ENCODE data around the gene CLDN1.
"Not testable (repeated sequence)": the region's sequence is repeated elsewhere in the genome, so short reads cannot be mapped to it uniquely, and the experiment has no call there.

The CLDN1 gene

DNA sequence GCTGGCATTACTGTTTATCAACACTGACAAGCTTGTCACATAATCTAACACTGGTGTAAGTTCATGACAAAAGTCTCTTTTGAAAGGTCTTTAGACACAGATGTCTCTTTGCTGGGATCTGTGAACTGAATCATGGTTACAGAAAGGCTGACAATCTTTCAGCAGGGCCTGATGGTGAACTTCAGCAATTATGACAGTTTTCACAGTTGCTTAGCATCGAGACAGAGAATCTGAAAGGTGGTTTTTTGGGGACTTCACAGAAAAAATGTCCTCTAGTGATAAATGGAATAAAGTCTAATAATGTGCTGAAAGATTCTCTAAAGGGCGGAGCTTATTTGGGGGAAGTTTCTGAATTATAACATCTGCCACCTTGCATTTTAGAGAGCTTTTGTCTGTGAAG, 32.3 kb downstream of the CLDN1 start:
- DNase-seq = no peak

DNA sequence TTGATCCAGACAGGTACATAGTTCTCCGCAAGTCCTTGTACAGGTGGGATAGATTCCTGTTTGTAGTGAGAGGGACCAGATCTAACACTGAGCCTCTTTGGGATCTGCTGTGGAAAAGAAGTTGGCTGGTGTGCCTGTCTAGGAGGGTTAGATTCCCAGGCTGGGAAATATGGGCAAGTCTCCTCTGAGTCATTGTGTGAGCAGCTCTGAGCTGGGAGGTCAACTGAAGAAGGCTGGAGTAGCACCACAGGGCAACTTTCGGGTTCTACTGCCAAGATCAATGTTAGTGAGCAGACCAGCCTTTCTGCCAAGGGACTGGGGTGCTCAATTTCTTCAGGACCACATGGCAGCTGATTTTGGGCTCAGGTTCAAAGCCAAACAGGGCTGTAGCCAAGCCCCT, 33.4 kb downstream of the CLDN1 start:
- no peak for DNase-seq

DNA sequence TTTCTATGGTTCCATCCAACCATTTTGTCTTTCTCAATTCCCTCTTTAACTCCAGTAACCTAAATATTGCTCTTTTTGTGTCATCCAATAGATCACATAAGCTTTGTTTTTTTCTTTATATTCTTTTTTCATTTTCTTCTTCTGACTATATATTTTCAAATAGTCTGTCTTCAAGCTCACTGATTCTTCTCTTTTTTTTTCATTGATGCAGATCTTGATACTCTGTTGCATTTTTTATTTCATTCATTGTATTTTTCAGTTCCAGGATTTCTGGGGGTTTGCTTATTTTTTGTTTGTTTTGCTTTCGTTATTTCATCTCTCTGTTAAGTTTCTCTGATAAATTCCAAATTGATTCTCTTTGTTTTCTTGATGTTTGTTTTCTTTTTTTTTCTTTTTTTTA, 36.2 kb downstream of the CLDN1 start:
- DNase-seq = no peak

DNA sequence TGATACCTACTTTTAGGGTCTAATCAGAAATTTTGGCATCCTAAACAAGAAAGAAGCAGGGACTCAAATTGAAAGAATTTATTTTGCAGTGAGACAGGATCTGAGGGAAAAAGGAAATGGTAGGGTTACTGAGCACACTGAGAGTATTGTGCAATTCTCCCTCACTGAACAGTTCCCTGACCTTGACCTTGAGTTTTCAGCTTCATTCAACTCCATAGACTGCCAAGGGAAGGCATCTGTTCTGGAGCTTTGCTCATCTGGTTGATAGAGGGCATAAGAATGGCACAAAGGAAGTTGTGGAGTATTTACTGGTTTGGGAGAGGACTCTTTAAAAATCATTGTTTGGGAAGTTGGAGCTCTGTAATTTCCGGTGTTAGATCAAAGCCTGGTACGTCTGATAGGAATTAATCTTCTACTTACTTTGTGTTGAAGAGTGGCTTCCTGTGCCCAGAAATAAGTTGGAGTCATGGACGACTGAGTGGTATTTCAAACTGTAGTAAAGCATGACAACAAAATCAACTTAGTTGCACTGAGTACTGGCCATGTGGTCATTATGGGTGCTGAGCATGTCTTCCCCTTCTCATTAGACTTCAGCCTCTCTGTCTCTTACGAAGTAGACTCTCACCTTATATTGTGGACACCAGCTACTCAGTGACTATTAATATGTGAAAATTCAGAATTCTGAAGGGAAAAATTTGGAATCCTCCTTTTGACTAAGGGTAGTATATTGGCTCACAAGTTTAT, 40.8 kb downstream of the CLDN1 start:
- DNase-seq = no peak

DNA sequence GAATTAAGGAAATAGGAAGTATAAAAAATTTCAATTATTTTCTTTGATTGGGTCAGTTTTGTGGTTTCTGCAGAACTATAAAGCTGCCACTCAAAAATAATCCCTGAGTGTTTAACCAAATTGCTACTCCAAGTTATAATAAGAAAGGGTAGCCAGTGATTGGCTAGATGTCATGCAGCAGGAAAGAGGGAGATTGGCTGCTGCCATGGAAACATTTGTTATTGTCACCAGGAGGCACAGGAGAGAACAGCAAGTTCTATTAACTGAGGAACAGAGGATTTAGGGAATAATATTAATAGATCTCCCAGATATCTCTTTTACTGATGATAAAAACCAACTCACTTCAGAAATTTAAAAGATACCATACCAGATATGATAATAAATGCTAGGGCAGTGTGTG, 42.6 kb downstream of the CLDN1 start:
- no peak for DNase-seq

DNA sequence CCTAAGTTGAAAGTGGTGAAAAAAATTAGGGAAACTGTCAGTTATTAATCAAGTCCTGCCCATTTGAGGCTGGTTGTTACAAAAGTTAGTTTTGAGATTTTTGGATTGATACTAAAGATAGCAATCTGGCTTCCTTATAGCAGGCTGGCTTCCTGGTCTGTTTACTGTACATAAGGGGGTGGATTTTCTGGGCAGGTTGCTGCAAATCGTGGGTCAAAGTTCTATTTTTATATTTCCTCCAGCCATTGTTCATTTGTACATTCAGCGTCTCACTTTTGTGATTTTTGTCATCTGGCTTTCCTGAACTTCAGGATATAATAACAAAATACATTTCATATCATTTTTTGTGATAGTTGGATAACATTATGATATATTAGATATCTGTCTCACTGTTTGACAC, 49.5 kb downstream of the CLDN1 start:
- DNase-seq = no peak

DNA sequence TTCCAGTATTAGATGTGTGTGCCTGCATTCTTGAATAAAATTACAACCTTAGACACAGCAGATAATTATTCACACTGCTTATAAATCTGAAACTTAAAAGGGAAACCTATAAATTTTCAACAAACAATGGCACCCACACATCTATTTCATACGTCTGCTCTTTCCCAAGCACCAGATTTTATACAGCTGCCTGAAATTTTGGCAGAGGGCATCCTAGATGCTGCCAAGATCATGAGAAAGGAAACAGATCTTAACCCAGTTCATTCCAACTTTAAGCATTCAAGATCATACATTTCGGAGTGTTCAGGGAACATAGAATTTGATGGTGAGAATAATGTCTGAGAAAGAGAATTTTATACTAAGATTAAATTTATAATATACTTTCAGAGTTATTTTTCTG, 53.1 kb downstream of the CLDN1 start:
- DNase-seq = no peak

DNA sequence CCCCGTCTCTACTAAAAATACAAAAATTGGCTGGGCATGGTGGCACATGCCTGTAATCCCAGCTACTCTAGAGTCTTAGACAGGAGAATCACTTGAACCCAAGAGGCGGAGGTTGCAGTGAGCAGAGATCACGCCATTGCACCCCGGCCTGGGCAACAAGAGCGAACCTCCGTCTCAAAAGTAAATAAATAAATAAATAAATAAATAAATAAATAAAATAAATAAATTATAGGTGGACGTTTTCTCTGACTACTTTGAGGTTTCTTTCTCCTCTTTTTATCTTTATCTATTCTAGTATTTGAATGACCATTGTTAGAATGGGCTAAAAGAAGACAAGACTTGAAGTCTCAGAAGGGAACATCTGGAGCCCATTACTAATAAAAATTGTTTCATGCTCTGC, 54.8 kb downstream of the CLDN1 start:
- DNase-seq = not testable (repeated sequence)

DNA sequence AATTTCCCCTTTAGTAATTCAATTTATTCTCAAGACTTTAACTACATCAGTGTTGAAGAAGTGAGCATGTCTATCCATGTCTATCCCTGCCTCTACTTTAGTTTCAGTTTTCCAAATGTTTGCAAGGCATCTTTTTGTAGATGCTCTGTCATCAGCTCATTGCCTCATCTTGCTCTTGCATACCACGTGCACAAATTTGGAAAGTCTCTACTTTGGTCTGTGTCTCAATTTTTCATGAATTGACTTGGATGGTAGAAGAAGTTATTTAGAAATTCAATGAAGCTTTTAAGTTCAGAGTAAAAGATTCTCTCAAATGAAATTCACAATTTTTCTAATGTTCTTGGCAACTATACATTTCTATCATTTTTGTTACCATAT, 55.3 kb downstream of the CLDN1 start:
- no peak for DNase-seq

DNA sequence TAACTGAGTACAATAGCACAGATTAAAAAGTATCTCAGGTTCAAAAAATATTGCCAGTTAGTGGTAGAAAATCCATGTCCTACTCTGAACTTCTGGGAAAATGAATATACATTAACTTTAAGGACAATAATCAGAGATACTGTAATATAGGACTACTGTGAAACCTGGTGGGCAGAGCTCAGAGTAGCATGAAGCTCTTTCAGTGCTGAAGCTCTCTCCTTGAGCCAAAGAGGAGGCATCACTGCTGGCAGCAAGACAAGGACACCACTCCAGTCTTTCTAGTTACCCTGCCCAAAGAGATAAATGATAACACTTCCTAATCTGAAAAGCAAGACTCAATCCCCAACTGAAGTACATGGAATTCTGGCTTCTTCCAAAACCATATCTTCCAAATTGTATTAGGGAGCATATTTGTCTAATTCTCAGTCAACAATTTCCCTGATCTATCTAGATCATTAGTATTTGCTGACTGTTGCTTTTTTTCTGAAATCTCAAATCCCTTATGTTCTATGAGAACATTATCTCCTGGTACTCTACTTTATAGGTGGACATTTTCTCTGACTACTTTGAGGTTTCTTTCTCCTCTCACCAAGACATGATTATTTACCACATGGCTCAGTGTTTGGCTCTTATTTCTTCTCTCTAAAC, 55.9 kb downstream of the CLDN1 start:
- DNase-seq = no peak

DNA sequence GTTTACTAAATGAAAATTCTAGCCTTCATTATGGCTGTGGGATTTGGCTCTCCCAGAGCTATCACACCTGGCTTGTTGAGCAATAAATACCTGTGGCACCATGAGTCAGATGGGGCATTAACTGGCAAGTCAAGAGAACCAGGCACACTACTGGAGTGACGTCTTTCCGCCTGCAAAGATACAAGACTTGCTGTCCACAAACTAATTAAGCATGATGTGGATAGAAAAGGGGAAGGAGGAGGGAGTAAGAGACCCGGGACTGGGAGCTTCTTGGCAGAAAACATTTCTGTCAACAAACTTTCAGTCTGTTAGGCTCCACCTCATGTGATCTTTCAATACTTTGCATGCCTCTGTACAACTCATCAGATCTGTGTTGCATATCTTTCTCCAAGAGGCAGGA, 56.5 kb downstream of the CLDN1 start:
- DNase-seq = no peak

DNA sequence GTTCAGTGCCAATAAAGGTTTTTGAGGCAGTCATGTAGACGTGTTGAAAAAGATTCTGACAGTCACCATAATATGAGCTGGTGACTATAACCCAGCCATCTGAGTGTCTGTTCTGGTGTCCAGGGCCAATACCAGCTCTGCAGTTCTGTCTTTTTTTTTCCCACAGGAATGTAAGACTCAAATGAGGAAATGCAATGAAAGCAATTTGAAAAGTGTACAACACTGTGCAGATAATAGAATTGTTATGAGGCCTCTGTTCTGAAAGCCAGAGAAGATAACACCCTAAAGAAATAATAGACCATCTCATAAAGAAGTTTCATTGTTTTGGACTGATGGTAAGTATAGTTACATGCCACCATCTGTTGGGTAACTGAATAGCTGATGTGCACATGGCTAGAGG, 57.1 kb downstream of the CLDN1 start:
- DNase-seq = no peak

DNA sequence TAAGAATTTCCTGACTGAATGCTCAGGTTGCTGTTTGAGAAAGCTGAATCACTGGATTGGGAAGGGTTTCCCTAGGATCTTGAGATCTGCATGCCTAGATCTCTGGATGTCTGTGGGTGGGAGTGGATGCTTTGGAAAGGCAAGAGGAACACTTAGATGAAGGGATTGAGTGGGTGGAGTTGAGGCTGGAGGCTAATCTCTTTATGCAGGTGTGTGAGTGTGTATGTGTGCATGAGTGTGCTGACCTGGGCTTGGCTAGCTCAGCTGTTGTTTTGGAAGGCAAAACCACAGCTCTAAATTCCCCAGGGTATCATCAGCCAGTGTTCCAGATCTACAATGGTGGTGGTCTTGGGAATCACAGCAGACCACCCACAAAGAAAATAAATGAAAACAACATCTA, 60.5 kb downstream of the CLDN1 start:
- DNase-seq = no peak

DNA sequence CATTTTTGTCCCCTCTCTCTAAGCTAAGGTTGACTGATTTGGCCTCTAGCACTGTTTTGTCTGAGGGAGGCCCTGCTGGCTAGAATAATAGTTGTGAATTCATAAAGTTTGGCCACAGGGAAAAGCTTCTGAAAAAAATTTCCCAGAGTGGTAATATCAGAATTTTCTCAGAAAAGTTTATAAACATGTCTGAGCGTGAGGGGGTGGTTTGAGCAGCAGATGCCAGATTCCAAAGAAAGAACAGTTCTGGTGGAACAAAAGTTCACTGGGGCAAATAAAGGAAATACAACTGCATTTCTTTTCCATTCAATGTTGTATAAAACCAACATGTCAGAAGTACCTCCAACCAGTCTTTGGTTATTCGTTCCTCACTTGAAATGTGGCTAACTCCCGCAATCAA, 61.2 kb downstream of the CLDN1 start:
- DNase-seq = no peak

DNA sequence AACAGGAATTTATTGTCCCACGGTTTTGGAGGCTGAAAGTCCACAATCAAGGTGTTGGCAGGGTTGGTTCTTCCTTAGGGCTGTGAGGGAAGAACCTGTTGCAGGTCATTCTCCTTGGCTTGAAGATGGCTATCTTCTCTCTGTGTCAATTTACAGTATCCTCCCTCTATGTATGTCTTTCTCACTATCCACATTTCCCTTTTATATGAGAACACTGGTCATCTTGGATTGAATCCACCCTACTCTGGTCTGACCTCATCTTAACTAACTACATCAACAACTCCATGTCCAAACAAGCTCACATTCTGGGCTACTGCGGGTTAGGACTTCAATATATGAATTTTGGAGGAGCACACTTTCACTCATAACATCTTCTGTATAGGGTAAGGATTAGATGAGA, 61.9 kb downstream of the CLDN1 start:
- no peak for DNase-seq

DNA sequence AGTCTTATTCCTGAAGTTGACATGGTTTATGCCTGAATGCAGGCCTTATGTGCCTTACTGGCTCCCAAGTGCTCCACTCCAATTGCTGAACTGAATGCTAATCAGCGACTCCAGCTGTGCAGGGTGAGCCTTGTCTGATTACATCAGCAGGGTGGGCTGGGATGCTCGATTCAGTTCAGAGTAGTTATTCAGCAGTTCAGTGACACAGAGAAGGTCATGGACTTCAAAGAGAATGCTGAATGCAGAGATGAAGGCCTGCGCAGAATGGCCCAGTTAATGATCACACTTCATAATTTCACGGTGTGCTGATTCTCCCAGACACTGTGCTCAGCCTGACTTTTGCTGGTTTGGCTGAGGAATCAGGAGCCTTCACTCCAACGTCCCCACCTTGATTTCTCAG, 63.6 kb downstream of the CLDN1 start:
- no peak for DNase-seq

Measured in stimulated activated CD4-positive, alpha-beta T cell treated with anti-CD3 and anti-CD28 coated beads, Interleukin-4, amount 100 ng/mL, for 1 hour (primary cell).